Measurements from ENCODE around the gene TMEM223.

DNA sequence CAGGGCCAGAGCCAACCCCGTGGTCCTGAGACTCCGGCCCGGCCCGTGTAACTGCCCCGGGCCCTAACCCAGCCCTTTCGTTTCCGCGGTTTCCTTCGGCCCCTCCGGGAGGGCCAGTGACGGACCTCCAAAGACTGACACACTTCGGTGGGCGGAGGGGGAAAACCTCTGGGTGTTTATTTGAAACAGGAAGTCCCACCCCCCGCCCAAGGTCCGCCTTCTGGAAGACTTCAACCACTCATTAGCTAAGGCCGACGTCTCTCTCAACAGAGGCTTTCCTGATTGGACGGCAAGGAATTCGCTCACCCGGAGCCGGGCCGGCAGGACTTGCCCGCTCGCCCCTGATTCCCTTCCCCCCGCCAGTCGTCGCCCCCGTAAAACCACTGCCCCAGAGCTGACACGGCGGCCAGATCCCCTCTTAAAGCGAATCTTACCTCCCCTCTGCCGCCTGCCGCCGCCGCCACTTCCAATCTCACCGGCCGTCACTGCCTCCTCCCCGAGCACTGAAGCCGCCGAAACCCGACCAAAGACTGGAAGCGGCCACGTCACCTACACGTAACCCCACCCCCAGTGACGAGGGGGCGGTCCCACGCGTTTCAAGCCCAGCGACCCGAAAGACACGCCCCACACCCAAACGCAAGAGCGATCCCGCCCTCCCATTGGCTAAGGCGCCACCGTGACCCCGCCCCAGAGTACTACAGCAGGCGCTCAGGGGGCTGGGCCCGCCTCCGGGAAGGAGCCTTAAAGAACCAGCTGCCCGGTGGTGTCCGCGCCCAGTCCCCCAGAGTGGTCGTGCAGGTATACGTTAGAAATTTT is 39.9 kb upstream of the TMEM223 start, which contains the start of gene STX5:
- TF ChIP-seq, protein P1, sequence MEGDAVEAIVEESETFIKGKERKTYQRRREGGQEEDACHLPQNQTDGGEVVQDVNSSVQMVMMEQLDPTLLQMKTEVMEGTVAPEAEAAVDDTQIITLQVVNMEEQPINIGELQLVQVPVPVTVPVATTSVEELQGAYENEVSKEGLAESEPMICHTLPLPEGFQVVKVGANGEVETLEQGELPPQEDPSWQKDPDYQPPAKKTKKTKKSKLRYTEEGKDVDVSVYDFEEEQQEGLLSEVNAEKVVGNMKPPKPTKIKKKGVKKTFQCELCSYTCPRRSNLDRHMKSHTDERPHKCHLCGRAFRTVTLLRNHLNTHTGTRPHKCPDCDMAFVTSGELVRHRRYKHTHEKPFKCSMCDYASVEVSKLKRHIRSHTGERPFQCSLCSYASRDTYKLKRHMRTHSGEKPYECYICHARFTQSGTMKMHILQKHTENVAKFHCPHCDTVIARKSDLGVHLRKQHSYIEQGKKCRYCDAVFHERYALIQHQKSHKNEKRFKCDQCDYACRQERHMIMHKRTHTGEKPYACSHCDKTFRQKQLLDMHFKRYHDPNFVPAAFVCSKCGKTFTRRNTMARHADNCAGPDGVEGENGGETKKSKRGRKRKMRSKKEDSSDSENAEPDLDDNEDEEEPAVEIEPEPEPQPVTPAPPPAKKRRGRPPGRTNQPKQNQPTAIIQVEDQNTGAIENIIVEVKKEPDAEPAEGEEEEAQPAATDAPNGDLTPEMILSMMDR (IDR thresholded peaks at IDR 0.05; ENCODE audit: low read length), result no peak
- TF ChIP-seq EZH2phosphoT487 (IDR thresholded peaks at IDR 0.05; ENCODE audit: low read length) (no peak), EZH2 (optimal IDR thresholded peaks at IDR 0.05; ENCODE audit: low read depth, low read length) (no peak)
